GM18507 (cell line): ENCODE data around the gene HEG1.

Source experiments
- DNase-seq: peaks from one replicate; pipeline ENCODE4 v3.0.0; 2011; ENCODE audit warnings: low read depth; ENCODE audit not compliant: insufficient read length; ENCODE audit errors: extremely low spot score
- FAIRE-seq: peaks from 2 replicates; lab custom pipeline; 2011; peaks lifted over from hg19 to GRCh38; lab: Jason Lieb, UNC

The HEG1 gene

DNA sequence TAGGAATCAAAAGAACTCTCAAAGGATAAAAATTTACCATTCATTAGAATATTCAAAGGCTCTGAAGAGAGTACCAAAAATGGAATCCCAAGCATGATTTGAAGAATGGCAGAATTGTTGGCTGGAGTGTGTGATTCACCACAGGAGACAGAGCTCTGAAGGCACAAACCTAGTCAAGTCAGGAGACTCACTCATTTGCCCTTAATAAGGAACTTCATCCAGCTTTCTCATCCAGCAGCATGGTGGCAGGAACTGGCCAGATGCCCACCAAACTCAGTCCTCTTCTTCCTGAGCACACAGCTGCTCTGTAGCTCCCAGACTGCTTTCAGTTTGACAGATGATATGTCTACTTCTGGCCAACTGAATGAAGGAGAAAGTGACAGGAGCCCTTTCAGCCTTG, 16.5 kb upstream of the HEG1 start:
- FAIRE-seq = no peak
- DNase-seq = no peak

DNA sequence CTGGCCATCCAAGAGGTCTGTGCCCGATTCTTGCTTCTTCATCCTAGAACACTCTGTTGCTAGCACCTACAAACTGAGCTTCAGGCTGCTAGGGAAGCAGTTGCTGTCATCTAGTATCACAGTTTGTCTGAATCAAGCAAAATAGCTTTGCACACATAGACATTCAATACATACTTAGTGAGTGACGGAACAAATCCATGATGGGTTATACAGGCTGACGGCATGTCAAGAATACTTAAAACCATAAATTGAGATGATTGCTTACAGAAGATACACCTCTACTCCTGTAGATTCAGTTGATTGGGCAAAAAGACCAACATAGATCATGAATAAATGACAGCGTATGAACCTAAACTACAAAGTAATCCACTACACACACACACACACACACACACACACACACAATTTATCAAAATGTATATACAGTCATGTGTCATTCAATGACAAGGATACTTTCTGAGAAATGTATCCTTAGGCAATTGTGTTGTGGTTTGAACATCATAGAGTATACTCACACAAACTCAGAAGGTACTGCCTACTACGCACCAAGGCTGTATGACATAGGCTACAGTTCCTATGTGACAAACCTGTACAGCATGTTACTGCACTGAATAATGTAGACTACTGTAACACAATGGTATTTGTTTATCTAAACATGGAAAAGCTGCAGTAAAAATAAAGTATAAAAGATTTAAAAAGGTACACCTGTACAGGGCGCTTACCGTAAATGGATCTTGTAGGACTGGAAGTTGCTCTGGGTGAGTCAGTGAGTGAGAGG, 14.4 kb upstream of the HEG1 start:
- no peak for FAIRE-seq
- DNase-seq = no peak

DNA sequence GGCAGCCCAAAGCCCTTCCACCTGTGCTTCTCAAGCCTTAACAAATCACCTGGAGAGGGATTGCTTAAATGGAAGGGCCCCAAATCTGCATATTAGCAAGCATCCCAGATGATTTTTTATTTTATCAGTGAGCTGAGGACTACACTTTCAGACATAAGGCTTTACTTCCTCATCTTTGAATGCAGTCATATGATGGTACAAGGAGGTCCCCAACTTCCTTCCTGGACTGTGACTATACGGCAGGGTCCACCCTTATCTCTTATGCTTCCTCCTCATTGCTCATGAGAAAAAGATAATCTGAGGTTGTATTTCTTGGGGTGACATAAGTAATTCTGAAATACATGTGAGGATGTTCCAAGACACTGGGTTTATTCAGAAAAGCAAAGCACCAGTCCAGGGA, 13.7 kb upstream of the HEG1 start:
- DNase-seq (no peak), FAIRE-seq (no peak)

DNA sequence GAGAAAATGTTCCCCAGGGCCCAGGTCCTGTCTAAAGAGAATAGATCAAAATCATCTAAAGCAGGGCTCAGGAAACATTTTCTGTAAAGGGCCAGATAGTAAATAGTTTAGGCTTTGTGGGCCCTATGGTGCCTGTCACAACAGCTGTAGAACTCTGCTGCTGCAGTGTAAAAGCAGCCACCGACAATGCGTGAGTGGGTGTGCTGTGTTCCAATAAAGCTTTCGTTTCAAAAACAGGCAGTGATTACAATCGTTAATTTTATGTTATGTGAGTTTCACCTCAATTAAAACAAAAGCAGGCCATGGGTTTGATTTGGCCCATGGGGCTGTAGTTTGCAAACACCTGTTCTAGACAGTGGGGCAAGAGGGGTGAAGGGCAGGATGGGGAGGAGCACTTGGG, 12.5 kb upstream of the HEG1 start:
- FAIRE-seq = no peak

DNA sequence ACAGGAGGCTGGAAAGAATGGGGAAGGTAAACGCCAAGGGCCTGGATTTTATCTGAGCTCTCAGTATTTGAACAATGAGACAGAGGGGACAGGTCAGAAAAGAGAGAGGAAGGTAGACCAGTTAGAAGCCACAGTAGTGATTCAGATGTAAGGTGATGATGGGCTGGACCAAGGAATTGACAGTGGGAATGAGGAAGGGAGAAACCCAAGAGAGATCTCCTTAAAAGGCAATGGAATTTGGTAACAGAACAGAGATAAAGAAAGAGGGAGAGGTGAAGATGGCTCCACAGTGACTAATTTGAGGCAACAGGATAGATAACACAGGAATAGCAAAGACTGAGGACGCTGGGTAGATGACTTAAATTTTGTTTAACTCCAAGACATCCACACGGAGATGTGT, 11.4 kb upstream of the HEG1 start:
- DNase-seq (no peak), FAIRE-seq (no peak)

More for the DNA sequence above, 12.5 kb upstream of the HEG1 start:
- DNase-seq = no peak

DNA sequence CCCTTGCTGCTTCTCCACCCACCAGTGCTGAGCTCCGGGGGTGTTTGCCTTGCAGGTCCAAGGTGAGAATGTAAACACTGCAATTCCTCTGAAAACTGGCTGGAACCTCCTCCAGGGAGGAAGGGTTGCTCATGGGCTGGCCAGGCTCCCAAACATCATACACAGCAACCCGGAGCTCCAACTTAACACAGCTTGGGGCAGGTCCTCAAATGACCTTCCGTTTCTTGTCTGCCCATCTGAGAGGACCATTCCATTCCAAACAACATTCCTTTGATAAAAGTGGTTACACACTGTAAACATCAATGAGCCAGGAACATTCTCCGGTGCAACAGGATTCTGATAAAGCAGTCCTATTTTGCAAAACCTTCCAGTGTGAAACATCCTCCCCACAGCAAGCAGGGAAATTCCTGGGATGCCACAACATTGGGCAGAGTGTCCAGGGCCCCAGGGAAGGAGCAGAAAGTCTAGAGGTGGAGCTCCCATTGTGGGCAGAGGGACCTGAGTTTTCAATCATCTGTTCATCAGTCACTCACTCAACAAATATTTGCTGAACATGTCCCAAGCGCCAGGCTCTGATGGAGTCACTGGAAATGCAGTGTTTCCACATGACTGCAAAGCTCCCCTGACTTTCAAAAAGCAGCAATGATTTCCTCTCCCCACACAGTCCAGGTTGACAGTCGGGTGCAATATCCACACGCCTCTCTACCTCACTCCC, 7.3 kb upstream of the HEG1 start:
- DNase-seq (no peak), FAIRE-seq (no peak)

DNA sequence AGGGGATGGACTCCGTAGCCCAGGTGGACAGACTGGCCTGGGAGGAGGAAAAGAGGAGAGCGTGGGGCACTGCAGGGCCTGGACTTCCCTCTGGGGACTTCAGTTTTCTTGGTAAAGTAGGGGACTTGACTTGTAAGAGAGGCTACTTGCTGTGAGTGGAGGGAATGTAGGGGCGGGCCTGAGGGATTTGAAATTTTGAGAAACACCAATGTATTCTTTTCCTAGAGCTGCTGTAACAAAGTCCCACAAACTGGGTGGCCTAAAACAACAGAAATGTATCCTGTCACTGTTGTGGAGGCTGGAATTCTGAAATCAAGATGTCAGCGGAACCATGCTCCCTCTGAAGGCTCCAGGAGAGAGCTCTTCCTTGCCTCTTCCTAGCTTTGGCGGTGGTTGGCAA, 5.8 kb upstream of the HEG1 start:
- DNase-seq (no peak), FAIRE-seq (no peak)

DNA sequence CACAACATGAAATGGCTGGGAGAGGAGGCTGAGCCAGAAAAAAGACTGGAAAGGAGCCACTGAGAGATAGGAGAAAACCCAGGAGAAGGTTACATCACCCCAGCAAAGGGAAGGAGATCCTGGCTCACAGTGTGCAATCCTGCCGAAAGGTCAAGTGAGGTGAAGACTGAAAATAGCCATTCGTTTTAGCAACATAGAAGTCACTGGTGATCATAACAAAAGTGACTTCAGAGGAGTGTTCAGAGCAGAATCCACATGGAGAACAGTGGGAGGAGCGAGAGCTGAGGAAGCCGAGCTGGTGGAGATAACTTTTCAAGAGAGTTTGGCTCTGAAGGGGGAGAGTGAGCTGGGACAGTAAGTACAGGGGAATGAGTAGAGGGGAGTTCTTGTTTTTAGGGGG, 5.4 kb upstream of the HEG1 start:
- DNase-seq (no peak), FAIRE-seq (no peak)

DNA sequence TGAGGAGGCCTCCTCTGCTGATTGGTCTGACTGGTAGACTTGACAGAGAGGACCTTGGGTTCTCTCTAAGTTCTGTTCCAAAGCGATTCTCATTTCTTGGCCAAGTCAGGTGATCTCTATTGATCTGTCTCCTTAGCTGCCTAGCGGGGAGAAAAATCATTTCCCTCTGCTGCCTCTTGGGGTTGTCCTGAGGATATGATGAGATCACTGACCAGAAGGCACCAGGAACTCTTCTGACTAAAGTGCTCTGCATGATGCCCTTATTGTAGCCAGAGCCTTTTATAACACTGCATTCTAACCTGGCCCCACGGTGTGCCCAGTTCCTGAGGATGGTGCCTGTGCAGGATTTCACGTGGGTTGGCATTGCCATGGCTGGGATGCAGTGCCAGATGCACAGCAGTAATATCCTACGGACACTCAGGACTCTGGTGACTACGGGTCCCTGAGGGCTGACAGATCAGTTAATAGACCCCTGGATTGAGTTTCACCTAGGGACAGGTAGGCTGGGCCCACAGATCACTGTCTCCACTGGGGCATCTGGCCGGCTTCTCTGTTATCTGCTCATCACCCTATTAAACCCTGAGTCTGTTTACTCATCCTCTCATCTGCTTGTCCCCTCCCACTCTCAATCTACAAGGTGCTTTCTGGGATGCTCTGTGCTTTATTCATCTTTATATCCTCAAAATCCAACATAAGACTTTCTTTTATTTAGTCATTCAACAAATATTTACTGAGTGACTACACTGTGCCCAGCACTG, 3.9 kb upstream of the HEG1 start:
- FAIRE-seq = no peak
- no peak for DNase-seq

DNA sequence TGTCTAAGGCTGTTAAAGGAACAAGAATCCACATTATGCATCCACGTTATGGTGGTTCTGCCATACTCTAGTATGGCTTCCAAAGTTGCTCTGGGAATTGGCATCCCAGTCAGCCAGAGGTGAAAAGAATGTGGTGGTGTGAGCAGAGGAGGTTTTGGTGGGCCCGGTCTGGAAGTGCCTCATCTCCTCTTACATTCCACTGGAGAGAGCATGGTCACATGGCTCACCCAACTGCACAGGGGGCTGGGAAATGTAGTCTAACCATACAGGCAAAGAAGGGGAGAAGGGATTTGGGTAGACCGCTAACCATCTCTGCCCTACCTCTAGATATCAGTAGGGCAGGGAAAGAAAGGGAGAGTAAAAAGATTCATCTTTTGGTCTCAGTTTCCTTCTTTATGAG, 3.2 kb upstream of the HEG1 start:
- DNase-seq (no peak), FAIRE-seq (no peak)

DNA sequence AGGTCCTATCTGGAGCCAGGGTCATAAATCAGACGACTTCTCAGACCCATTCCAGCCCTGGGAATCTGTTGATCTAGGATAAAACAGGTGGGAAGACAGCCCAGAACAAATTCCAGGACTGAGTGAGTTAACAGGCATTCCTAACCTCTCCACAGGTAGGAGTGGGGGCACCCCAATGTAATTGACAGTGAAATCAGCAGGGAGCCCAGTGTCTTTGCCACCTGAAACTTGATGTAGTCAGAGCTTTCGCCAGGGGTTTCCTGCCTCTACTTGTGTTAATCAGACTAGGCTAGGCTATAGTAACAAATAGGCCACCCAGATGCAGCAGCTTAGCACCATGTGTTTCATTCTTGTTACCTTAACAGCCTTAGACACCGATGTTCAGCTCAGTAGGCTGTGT, 2.7 kb upstream of the HEG1 start:
- DNase-seq (no peak), FAIRE-seq (no peak)

DNA sequence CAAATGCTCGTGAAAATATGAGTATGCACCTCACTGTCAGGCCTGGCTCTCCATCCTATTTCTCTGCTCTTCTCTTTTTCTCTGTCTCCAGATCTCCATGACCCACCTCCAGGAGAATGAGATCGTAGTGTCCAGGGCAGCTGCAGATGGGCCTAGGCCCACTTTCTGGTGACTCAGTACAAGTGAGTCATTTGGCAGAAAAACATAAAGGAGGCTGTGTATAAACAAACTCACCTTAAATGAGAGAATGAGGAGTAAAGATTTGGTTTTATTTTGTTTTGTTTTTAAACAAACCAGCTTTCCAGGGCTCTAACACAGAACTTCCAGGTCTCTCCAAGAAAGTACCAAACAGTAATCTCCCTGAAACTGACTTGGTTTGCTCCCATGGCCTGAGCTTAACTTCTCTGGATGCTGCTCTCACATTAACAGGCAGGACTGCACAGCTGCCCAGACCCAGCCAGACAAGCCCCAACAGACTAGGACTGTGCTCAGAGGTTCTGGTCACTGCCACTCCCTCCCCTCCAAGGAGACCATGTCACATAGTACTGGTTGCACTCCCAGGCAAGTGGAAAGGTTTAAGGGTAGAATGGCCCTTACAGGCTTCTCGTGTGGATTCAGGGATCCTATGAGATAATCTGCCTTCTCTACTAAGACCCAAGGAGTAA, 1.5 kb upstream of the HEG1 start:
- FAIRE-seq = no peak
- no peak for DNase-seq

DNA sequence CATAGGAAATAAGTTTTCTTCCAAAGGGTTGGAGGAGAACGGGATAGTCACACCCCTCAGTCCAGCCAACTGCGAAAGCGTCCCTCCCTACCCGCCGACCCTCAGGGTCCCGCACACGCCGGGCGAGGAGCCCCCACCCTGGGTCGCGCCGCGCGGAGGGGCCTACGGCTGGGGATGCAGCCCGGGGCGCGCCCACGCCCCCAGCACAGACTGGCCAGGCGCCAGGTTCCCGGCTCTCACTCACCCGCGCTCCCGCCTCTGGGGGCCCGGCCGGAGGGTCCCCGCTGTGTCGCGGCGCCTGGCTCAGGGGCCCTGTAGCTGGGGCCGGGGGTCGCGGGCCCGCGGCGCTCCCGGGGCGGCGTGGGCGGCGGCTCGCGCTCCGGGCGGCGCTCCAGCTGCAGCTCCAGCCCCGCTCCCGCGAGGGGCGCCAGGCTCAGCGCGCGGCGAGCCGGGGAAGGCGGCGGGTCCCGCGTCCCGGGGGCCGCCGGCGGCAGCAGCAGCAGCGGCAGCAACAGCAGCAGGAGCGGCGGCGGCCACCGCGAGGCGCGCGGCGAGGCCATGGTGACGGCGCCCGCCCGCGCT, 375 bp downstream of the HEG1 start:
- FAIRE-seq = no peak
- no peak for DNase-seq

DNA sequence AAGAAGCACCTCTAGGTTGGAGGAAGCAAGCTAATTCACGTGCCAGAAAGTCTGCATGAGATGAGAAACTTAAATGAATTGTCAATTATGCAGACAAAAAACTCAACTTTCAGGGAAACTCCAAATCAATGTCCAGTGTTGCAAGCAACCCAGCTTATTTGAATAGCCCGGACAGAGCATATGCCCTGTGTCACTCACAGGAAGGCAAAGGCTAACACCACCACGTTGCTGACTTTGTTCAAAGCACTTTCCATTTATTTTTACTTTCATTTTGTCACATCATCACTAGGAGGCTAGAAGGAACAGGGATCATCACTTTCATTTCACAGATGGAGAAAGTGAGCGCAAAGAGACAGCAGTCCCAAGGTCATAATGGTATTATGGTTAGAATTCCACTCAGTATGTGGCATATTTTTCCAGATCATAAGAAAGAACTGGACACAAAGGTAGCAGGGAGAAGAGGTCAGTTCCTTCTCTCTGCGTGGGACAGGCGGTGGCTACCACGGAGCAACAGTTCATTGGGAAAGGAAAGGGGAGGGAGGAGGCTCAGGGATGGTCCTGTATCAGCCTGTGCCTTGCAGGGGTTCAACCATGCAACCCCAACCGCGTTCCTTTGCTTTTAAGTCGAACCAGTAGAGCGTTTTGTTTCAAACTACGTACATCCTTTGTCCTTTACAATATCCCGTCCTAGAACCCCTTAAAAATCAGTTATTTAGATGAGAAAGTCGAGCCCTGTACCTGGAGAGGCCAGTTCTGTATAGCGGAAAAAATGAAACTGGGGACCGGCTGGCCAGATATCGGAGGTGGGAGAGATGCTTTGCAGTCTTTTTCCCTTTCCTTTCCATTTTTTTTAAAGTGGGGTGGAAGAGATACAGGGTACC, 1.1 kb downstream of the HEG1 start:
- DNase-seq = no peak
- peak; percentile 87 for FAIRE-seq

DNA sequence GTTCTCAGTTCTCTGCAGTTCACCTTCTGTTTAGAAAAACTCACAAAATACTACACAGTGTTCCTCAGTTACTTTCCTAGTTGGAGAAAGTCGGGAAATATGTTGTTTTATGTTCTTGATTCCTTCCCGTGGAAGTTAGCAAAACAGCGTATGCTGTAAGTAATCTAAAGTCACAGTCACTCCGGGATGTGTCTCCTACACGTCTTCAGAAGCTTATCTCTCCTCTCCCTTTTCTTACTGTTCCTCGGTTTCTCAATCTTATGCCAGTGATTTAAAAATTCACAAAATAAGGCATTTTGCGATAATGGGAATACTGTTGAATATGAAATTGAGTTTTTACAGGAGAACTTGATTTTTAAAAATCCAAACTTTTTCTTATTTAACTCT, 1.7 kb downstream of the HEG1 start:
- FAIRE-seq (no peak), DNase-seq (no peak)

DNA sequence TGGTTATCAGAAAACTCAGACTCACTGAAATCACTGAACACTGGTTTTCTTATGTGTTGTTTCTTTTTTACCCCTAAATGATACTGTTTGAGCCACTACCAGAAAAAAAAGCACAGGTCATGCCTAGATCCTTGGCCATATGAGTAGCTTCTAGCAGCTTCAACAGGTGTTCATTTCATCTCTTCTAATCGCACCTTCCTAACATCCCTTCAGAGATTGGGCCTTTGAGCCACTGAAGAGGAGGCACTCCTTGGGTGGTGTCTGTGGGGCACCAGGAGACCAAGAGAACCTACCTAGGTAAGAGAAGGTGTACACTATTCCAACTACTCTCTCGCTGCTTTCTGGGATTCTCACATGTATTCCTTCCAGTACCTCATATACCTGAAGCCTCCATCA, 2.5 kb downstream of the HEG1 start:
- DNase-seq (no peak), FAIRE-seq (no peak)

DNA sequence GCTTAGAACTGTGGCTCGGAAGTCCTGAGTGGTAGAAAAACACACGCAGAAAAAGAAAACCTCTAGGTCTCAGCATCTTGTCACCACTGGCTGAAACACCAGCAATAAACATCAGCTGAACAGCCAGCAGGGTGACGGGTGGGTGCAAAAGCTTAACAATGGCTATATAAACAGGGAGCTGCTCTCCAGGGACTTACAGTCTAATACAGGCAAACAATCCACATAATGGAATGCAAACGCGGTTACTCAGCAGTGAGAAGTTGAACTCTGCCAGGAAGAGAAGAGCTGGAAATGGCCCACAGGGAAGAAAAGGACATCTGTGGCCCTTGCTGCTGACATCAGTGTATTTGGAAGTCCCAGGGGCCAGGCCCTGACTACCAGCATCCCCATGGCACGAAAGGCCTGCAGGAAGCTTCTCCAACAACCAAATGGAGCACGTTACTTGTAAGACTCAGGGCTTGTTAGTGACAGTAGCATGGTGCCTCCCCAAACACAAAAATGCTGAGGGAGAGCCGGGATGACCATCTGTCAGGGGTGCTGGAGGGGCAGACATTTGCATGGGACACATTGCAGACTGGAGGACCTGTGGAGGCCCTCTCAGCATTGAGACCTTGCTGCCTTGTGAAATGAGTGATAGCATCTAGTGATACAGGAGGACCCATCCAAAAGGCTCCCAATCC, 3.0 kb downstream of the HEG1 start:
- FAIRE-seq (no peak), DNase-seq (no peak)
